Thyroid gland (tissue), 4 donors: Measurements from ENCODE around the gene NDUFA6.

Experiments used
- CTCF ChIP-seq, 6 experiments: fragments of 200-600 bp in 3 of 6; fragments of 450-650 bp in 3 of 6; sonication (generic) in 3 of 6; IDR thresholded peaks; one replicate each; pipeline ENCODE4 v1.5.1; 2016 to 2019; ENCODE audit warnings: antibody characterized with exemption in 6 of 6, mild to moderate bottlenecking in 2 of 6, inconsistent platforms in 1 of 6, moderate library complexity in 1 of 6
- POLR2A ChIP-seq, 2 donors: fragments of 450-650 bp; IDR thresholded peaks; one replicate each; pipeline ENCODE4 v1.6.1; 2017; ENCODE audit warnings: antibody characterized with exemption in 2 of 2, mild to moderate bottlenecking in 2 of 2, moderate library complexity in 1 of 2

- TF ChIP-seq POLR2A (IDR thresholded peaks at IDR 0.05) (no peak), CTCF (IDR thresholded peaks at IDR 0.05) (no peak)
These were observed 4.5 kb downstream of the NDUFA6 start for GRCh38 chr22:42086051-42086450.
